ENCODE measurements around the gene ZNF429. TPM values are rescaled to one million over a fixed set of nuclear protein-coding genes. Genes with fewer than 3 reads are reported as not detected.

Gene ZNF429
- total and polyA plus RNA-seq, 2 donors (not counting 3 experiments of a cell fraction or from before 2014, with no cell fraction given) = 2.1 to 2.6 TPM

DNA sequence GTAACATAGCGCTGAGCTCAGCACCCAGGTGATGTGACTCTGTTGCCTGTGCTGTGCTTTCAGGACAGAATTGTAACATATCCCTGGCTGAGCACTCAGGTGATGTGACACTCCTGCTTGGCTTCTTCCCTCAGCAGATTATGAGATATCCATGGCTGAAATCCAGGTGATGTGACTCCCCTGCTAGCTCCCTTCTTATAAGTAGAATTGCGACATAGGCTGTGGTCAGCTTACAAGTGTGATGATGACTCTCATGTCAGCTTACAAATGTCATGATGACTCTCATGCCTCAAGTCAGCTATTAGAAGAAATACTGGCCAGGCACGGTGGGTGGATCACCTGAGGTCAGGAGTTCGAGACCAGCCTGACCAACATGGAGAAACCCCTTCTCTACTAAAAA, 14.3 kb upstream of the ZNF429 start:
- no peak for TF ChIP-seq POLR2AphosphoS5 (IDR thresholded peaks at IDR 0.05; ENCODE audit: insufficient read depth, low read depth, low read length)
- TF ChIP-seq FOS (IDR thresholded peaks at IDR 0.05; ENCODE audit: borderline replicate concordance, insufficient read depth, low read length) = no peak
- no peak for TF ChIP-seq POLR2A (IDR thresholded peaks at IDR 0.05; ENCODE audit: low read depth, low read length)
- no peak for TF ChIP-seq EZH2 (IDR thresholded peaks at IDR 0.05; ENCODE audit: borderline replicate concordance, low read depth, low read length, severe bottlenecking)
- TF ChIP-seq GATA2 (IDR thresholded peaks at IDR 0.05; ENCODE audit: insufficient read depth, insufficient read length, low read depth, low read length) = no peak
- TF ChIP-seq MYC (IDR thresholded peaks at IDR 0.05; ENCODE audit: low read depth, low read length) = no peak
- TF ChIP-seq, protein P1, sequence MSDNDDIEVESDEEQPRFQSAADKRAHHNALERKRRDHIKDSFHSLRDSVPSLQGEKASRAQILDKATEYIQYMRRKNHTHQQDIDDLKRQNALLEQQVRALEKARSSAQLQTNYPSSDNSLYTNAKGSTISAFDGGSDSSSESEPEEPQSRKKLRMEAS (IDR thresholded peaks at IDR 0.05; ENCODE audit: insufficient read depth, insufficient read length) = no peak
- no peak for TF ChIP-seq JUN (IDR thresholded peaks at IDR 0.05; ENCODE audit: borderline replicate concordance, insufficient read depth, insufficient read length, low read depth)
- TF ChIP-seq, protein P2, sequence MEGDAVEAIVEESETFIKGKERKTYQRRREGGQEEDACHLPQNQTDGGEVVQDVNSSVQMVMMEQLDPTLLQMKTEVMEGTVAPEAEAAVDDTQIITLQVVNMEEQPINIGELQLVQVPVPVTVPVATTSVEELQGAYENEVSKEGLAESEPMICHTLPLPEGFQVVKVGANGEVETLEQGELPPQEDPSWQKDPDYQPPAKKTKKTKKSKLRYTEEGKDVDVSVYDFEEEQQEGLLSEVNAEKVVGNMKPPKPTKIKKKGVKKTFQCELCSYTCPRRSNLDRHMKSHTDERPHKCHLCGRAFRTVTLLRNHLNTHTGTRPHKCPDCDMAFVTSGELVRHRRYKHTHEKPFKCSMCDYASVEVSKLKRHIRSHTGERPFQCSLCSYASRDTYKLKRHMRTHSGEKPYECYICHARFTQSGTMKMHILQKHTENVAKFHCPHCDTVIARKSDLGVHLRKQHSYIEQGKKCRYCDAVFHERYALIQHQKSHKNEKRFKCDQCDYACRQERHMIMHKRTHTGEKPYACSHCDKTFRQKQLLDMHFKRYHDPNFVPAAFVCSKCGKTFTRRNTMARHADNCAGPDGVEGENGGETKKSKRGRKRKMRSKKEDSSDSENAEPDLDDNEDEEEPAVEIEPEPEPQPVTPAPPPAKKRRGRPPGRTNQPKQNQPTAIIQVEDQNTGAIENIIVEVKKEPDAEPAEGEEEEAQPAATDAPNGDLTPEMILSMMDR (IDR thresholded peaks at IDR 0.05; ENCODE audit: extremely low read depth in 1 of 2, insufficient read depth in 1 of 2, low read depth in 1 of 2, low read length in 2 of 2) = no peak
- BruUV-seq (replicated peaks) = no TSS peak
- peaks cover 9% of the 10 kb centered on the region for H3K9me3 ChIP-seq (replicated peaks; ENCODE audit: control insufficient read depth, insufficient read depth, low read length)
- no peak for DNase-seq (ENCODE audit: low read depth, low spot score)
- no peaks in the 10 kb centered on the region for H3K4me1 ChIP-seq (ENCODE audit: control insufficient read depth, extremely low read depth, insufficient read depth, low read length)
- H3K79me2 ChIP-seq (ENCODE audit: control insufficient read depth, insufficient read depth, low read length) = no peaks in the 10 kb centered on the region
- no peak overlapping the region for H3K9ac ChIP-seq (replicated peaks; ENCODE audit: extremely low read depth, insufficient read depth, low read length)
- POLR2A ChIA-PET = no interaction called here
- CTCF ChIA-PET = no interaction called here
- H3K27ac ChIP-seq (ENCODE audit: insufficient read depth, low read depth, low read length) = no peak overlapping the region
- H3K4me2 ChIP-seq (ENCODE audit: insufficient read depth, low read length) = no peak overlapping the region
- H3K36me3 ChIP-seq (ENCODE audit: control insufficient read depth in 2 of 2, extremely low read depth in 1 of 2, insufficient read depth in 2 of 2, low read length in 2 of 2) = no peaks in the 10 kb centered on the region
- H3K9me1 ChIP-seq (replicated peaks; ENCODE audit: control insufficient read depth, extremely low read depth, insufficient read depth, low read length) = no peaks in the 10 kb centered on the region
- no peak for FAIRE-seq
- H2AFZ ChIP-seq (ENCODE audit: low read depth, low read length) = no peak overlapping the region
- no peak overlapping the region for H3K4me3 ChIP-seq (replicated peaks in 1 of 3; ENCODE audit: insufficient read depth in 1 of 3, low read depth in 1 of 3, low read length in 3 of 3)
- intact Hi-C loops (cut with micrococcal nuclease) (no loop called here), dilution Hi-C loops (cut with MboI; ENCODE audit: extremely low pct_ligation_motif_present, low sequenced_read_pairs) (no loop called here)
- H4K20me1 ChIP-seq (replicated peaks; ENCODE audit: control insufficient read depth, extremely low read depth, insufficient read depth, low read length) = no peaks in the 10 kb centered on the region
- no peaks in the 10 kb centered on the region for H3K27me3 ChIP-seq (ENCODE audit: control insufficient read depth in 2 of 2, insufficient read depth in 2 of 2, low read length in 2 of 2)

All from endothelial cell of umbilical vein (primary cell).